ENCODE measurements around the gene GALNT17. TPM values are rescaled to one million over a fixed set of nuclear protein-coding genes. Genes with fewer than 3 reads are reported as not detected.

GALNT17 gene
- polyA plus RNA-seq, 1 donor (not counting 4 experiments of a cell fraction or from before 2014, with no cell fraction given), result not detected

DNA sequence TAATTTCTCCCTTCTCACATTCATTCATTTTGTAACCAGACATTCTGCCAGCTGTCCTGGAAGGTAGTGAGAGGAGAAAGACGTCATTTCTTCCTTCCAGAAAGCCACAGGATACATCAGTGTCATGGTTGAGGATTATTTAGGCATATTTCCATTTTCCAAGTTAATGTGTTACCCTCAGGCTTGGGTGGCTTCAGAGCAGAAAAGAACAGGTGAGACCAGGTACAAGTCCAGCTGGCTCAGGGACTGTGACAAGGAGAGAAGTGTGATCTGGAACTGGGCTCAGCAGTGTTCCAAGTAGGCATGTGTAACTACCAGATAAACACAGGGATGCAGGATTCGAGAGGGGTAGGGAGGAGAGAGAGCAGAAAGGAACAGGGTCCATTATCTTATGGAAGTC is 386.9 kb downstream of the GALNT17 start:
- dilution Hi-C loops (cut with MboI; ENCODE audit: extremely low pct_ligation_motif_present, low sequenced_read_pairs), result no loop called here
- Histone ChIP-seq H3K79me2 (ENCODE audit: control insufficient read depth, insufficient read depth, low read length) (no peaks in the 10 kb centered on the region), H3K9me1 (ENCODE audit: control insufficient read depth, extremely low read depth, insufficient read depth, low read length) (no peaks in the 10 kb centered on the region), H3K4me2 (ENCODE audit: control insufficient read depth, extremely low read depth, insufficient read depth, low read depth, low read length) (no peak overlapping the region), H3K4me1 (ENCODE audit: control insufficient read depth, extremely low read depth, insufficient read depth, low read length) (no peaks in the 10 kb centered on the region), H3K36me3 (ENCODE audit: control insufficient read depth in 2 of 2, extremely low read depth in 1 of 2, insufficient read depth in 2 of 2, low read length in 2 of 2) (no peaks in the 10 kb centered on the region), H3K9me3 (ENCODE audit: control insufficient read depth, low read depth, low read length) (peaks cover 6% of the 10 kb centered on the region), H3K27ac (ENCODE audit: control insufficient read depth, insufficient read depth, low read length) (no peak overlapping the region), H3K4me3 (ENCODE audit: control insufficient read depth in 2 of 3, extremely low read depth in 1 of 3, insufficient read depth in 2 of 3, low read depth in 1 of 3, low read length in 3 of 3) (no peak overlapping the region), H2AFZ (ENCODE audit: control insufficient read depth, low read length) (no peak overlapping the region), H4K20me1 (ENCODE audit: control insufficient read depth, extremely low read depth, insufficient read depth, low read length) (no peaks in the 10 kb centered on the region), H3K27me3 (ENCODE audit: control insufficient read depth, extremely low read depth, insufficient read depth, low read length) (no peaks in the 10 kb centered on the region), H3K9ac (ENCODE audit: control insufficient read depth, extremely low read depth, insufficient read depth, low read length) (no peak overlapping the region)
- FAIRE-seq (no peak), DNase-seq (ENCODE audit: low read depth, low spot score) (no peak)
- no peak for TF ChIP-seq EZH2 (IDR thresholded peaks at IDR 0.05; ENCODE audit: low read length)
- TF ChIP-seq, protein P1, sequence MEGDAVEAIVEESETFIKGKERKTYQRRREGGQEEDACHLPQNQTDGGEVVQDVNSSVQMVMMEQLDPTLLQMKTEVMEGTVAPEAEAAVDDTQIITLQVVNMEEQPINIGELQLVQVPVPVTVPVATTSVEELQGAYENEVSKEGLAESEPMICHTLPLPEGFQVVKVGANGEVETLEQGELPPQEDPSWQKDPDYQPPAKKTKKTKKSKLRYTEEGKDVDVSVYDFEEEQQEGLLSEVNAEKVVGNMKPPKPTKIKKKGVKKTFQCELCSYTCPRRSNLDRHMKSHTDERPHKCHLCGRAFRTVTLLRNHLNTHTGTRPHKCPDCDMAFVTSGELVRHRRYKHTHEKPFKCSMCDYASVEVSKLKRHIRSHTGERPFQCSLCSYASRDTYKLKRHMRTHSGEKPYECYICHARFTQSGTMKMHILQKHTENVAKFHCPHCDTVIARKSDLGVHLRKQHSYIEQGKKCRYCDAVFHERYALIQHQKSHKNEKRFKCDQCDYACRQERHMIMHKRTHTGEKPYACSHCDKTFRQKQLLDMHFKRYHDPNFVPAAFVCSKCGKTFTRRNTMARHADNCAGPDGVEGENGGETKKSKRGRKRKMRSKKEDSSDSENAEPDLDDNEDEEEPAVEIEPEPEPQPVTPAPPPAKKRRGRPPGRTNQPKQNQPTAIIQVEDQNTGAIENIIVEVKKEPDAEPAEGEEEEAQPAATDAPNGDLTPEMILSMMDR (optimal IDR thresholded peaks at IDR 0.05 in 1 of 3, IDR thresholded peaks at IDR 0.05 in 1 of 3, conservative IDR thresholded peaks at IDR 0.05 in 1 of 3; ENCODE audit: extremely low read depth in 1 of 3, insufficient read depth in 2 of 3, low read length in 3 of 3), result no peak

DNA sequence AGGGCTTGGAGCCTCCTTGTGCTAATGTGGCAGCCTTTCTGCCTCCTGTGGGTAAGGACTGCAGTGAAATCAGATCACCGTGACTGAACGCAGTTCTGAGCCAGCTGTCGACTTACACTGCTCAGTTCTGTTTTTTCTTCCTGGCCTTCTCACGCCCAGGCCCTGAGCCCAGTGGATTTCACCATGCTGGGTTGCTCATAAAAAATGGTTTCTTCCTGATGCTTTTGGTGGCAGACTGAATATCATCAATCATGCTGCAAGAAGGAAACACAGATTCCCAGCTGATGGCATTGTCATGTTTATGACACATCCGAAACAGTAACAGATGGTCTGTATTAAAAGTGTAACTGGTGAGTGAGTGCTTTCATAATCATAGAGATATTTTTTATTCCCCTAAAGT is 389.6 kb downstream of the GALNT17 start:
- no peaks in the 10 kb centered on the region for H3K4me1 ChIP-seq (ENCODE audit: control insufficient read depth, extremely low read depth, insufficient read depth, low read length)
- H3K27ac ChIP-seq (ENCODE audit: control insufficient read depth, insufficient read depth, low read length), result no peak overlapping the region
- dilution Hi-C loops (cut with MboI; ENCODE audit: extremely low pct_ligation_motif_present, low sequenced_read_pairs), result no loop called here
- H4K20me1 ChIP-seq (ENCODE audit: control insufficient read depth, extremely low read depth, insufficient read depth, low read length), result no peaks in the 10 kb centered on the region
- H3K9ac ChIP-seq (ENCODE audit: control insufficient read depth, extremely low read depth, insufficient read depth, low read length), result no peak overlapping the region
- no peak for FAIRE-seq
- H3K36me3 ChIP-seq (ENCODE audit: control insufficient read depth in 2 of 2, extremely low read depth in 1 of 2, insufficient read depth in 2 of 2, low read length in 2 of 2), result no peaks in the 10 kb centered on the region
- H3K4me2 ChIP-seq (ENCODE audit: control insufficient read depth, extremely low read depth, insufficient read depth, low read depth, low read length), result no peak overlapping the region
- no peaks in the 10 kb centered on the region for H3K9me1 ChIP-seq (ENCODE audit: control insufficient read depth, extremely low read depth, insufficient read depth, low read length)
- no peak overlapping the region for H2AFZ ChIP-seq (ENCODE audit: control insufficient read depth, low read length)
- TF ChIP-seq EZH2 (IDR thresholded peaks at IDR 0.05; ENCODE audit: low read length), result no peak
- TF ChIP-seq, protein P1 (optimal IDR thresholded peaks at IDR 0.05 in 1 of 3, IDR thresholded peaks at IDR 0.05 in 1 of 3, conservative IDR thresholded peaks at IDR 0.05 in 1 of 3; ENCODE audit: extremely low read depth in 1 of 3, insufficient read depth in 2 of 3, low read length in 3 of 3), result no peak
- H3K9me3 ChIP-seq (ENCODE audit: control insufficient read depth, low read depth, low read length), result peaks cover 6% of the 10 kb centered on the region
- H3K79me2 ChIP-seq (ENCODE audit: control insufficient read depth, insufficient read depth, low read length), result no peaks in the 10 kb centered on the region
- no peak overlapping the region for H3K4me3 ChIP-seq (ENCODE audit: control insufficient read depth in 2 of 3, extremely low read depth in 1 of 3, insufficient read depth in 2 of 3, low read depth in 1 of 3, low read length in 3 of 3)
- DNase-seq (ENCODE audit: low read depth, low spot score), result no peak
- H3K27me3 ChIP-seq (ENCODE audit: control insufficient read depth, extremely low read depth, insufficient read depth, low read length), result no peaks in the 10 kb centered on the region
